Measurements from ENCODE around the gene TPD52L1. TPM values are rescaled to one million over a fixed set of nuclear protein-coding genes. Genes with fewer than 3 reads are reported as not detected.

The TPD52L1 gene
- total RNA-seq, 4 donors from 2014 or later, result 22.2 to 77.6 (median 37.7) TPM

- intact Hi-C loops (cut with DNase I; ENCODE audit: low total_unique reads), result loop anchor here (5.0 kb wide), 1 partner anchor 456 kb away; no protein-coding TSS in a partner anchor
- H3K4me1 ChIP-seq, result no peaks in the 10 kb centered on the region
- H3K4me3 ChIP-seq, result no peak overlapping the region
- no peak overlapping the region for H3K27ac ChIP-seq
- peak; percentile 66 to 85 (median 76) for TF ChIP-seq CTCF (IDR thresholded peaks at IDR 0.05)
- TF ChIP-seq POLR2A (IDR thresholded peaks at IDR 0.05), result no peak
- no peaks in the 10 kb centered on the region for H3K36me3 ChIP-seq
- H3K27me3 ChIP-seq, result no peaks in the 10 kb centered on the region
- H3K9me3 ChIP-seq, result no peaks in the 10 kb centered on the region
- DNase-seq, result no peak
Measured at GRCh38 chr6:125310994-125311649, 157.5 kb downstream of the TPD52L1 start.

- TF ChIP-seq POLR2A (IDR thresholded peaks at IDR 0.05), result no peak
- TF ChIP-seq CTCF (IDR thresholded peaks at IDR 0.05), result no peak
- Histone ChIP-seq H3K27me3 (no peaks in the 10 kb centered on the region), H3K27ac (no peak overlapping the region), H3K36me3 (no peaks in the 10 kb centered on the region), H3K9me3 (no peaks in the 10 kb centered on the region), H3K4me3 (no peak overlapping the region), H3K4me1 (no peaks in the 10 kb centered on the region)
- no peak for DNase-seq
- intact Hi-C loops (cut with DNase I; ENCODE audit: low total_unique reads), result loop anchor here (5.0 kb wide), 1 partner anchor 455 kb away; no protein-coding TSS in a partner anchor
Measured at GRCh38 chr6:125312478-125312877, 158.9 kb downstream of the TPD52L1 start.

- no peak overlapping the region for H3K4me3 ChIP-seq
- intact Hi-C loops (cut with DNase I; ENCODE audit: low total_unique reads), result loop anchor here (5.0 kb wide), 1 partner anchor 454 kb away; no protein-coding TSS in a partner anchor
- no peak for TF ChIP-seq POLR2A (IDR thresholded peaks at IDR 0.05)
- no peak for TF ChIP-seq CTCF (IDR thresholded peaks at IDR 0.05)
Measured at GRCh38 chr6:125312950-125313349, 159.4 kb downstream of the TPD52L1 start.

More at GRCh38 chr6:125312950-125313349, 159.4 kb downstream of the TPD52L1 start:
- Histone ChIP-seq H3K36me3 (no peaks in the 10 kb centered on the region), H3K27me3 (no peaks in the 10 kb centered on the region), H3K4me1 (no peaks in the 10 kb centered on the region), H3K27ac (no peak overlapping the region), H3K9me3 (no peaks in the 10 kb centered on the region)
- no peak for DNase-seq

Other genes with a start within 250 kb of the TPD52L1 start
- gene RNF217, start 191.3 kb upstream of the TPD52L1 start, total RNA-seq, result 10 to 100 TPM; 22.9 to 42.0 (median 29.0) TPM
- gene HDDC2, start 148.2 kb downstream of the TPD52L1 start, total RNA-seq, result 10 to 100 TPM; 11.3 to 45.2 (median 36.0) TPM

Measured in uterus (tissue), 4 donors.